ENCODE results near the gene SLC1A3. TPM values are rescaled to one million over a fixed set of nuclear protein-coding genes. Genes with fewer than 3 reads are reported as not detected.
"Not testable (repeated sequence)": the region's sequence is repeated elsewhere in the genome, so short reads cannot be mapped to it uniquely, and the experiment has no call there.

SLC1A3 gene
- total RNA-seq, 6 donors from 2014 or later: 22.4 to 235 (median 42.0) TPM

DNA sequence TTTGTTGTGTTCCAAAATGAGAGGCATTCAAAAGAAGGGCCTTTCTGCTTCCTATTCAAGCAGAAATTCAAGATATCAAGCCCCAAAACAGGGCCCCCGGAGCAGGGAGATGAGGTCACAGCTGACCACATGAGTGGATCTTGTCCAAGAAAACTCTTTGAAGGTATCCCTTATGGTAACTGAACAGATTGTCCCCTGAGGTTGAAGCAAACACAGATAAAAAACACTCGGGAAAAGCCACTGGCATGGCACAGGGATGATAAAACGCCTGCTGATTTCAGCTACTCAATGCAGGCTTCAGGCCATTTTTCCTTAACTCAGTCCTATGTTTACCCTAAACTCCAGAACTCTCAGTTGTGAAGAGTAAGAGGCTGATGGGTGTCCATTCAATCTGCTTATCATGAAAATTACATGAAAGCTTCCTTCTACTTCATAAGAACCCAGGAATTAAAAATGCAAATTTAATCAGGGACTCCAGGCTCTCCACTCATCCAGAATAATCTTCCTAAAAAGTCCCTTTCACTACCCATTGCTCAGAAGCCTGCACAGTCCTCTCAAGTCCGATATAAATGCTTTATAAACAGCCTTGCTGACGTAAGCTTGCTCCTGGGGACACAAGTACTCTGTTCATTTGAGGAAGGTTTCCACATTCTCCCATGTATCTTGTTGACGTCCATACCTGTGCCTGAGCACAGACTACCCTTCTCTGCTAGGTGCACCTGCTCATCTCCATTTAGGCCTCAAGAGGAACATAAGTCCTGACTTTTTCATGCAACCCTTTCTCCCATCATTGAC is 35.9 kb upstream of the SLC1A3 start:
- no peak overlapping the region for H3K27ac ChIP-seq
- no peaks in the 10 kb centered on the region for H3K4me1 ChIP-seq
- H3K4me3 ChIP-seq: no peak overlapping the region
- H3K9me3 ChIP-seq: no peaks in the 10 kb centered on the region
- H3K36me3 ChIP-seq: no peaks in the 10 kb centered on the region
- DNase-seq: no peak
- no peaks in the 10 kb centered on the region for H3K27me3 ChIP-seq
- no peak for ATAC-seq (ENCODE audit: low FRiP score in 2 of 2)
- WGBS, 2 donors: 65 to 71% methylated on average over 6 of the region's 6 CpGs
- TF ChIP-seq POLR2AphosphoS5 (IDR thresholded peaks at IDR 0.05): no peak
- TF ChIP-seq POLR2A (IDR thresholded peaks at IDR 0.05): no peak
- no peak for TF ChIP-seq EP300 (IDR thresholded peaks at IDR 0.05)
- TF ChIP-seq, protein P1, sequence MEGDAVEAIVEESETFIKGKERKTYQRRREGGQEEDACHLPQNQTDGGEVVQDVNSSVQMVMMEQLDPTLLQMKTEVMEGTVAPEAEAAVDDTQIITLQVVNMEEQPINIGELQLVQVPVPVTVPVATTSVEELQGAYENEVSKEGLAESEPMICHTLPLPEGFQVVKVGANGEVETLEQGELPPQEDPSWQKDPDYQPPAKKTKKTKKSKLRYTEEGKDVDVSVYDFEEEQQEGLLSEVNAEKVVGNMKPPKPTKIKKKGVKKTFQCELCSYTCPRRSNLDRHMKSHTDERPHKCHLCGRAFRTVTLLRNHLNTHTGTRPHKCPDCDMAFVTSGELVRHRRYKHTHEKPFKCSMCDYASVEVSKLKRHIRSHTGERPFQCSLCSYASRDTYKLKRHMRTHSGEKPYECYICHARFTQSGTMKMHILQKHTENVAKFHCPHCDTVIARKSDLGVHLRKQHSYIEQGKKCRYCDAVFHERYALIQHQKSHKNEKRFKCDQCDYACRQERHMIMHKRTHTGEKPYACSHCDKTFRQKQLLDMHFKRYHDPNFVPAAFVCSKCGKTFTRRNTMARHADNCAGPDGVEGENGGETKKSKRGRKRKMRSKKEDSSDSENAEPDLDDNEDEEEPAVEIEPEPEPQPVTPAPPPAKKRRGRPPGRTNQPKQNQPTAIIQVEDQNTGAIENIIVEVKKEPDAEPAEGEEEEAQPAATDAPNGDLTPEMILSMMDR (IDR thresholded peaks at IDR 0.05): no peak

- Histone ChIP-seq H3K27me3 (no peaks in the 10 kb centered on the region), H3K4me1 (no peaks in the 10 kb centered on the region), H3K9me3 (no peaks in the 10 kb centered on the region), H3K4me3 (no peak overlapping the region), H3K36me3 (no peaks in the 10 kb centered on the region), H3K27ac (no peak overlapping the region)
- no peak for TF ChIP-seq POLR2AphosphoS5 (IDR thresholded peaks at IDR 0.05)
- no peak for TF ChIP-seq POLR2A (IDR thresholded peaks at IDR 0.05)
- TF ChIP-seq EP300 (IDR thresholded peaks at IDR 0.05): no peak
- TF ChIP-seq, protein P1 (IDR thresholded peaks at IDR 0.05): no peak
- 74 to 75% methylated on average over 4 of the region's 4 CpGs for WGBS, 2 donors
- no peak for DNase-seq
- no peak for ATAC-seq (ENCODE audit: low FRiP score in 2 of 2)
Measured at GRCh38 chr5:36571401-36572042, 34.9 kb upstream of the SLC1A3 start.

DNA sequence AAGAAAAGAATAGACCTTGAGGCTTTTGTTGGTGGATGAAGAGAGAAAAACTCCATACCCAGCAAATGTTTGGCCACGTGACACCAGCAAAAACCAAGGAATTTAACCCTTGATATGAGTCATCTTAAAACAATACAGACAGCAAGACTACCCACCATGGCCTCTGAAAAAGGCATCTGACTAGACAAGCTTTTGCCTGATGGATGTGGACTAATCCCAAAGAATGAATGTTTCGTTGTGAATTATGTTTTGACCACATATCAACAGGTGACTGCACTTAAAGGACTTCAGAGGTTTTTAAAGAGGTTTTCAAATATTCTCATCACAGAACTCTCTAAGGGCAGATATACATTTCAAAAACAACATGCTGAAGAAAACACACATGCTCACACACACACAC is 33.0 kb upstream of the SLC1A3 start:
- H3K27ac ChIP-seq: no peak overlapping the region
- no peak overlapping the region for H3K4me3 ChIP-seq
- H3K27me3 ChIP-seq: no peaks in the 10 kb centered on the region
- no peak for DNase-seq
- H3K4me1 ChIP-seq: no peaks in the 10 kb centered on the region
- H3K9me3 ChIP-seq: no peaks in the 10 kb centered on the region
- no peak for ATAC-seq (ENCODE audit: low FRiP score in 2 of 2)
- 68 to 69% methylated on average over 2 of the region's 2 CpGs for WGBS, 2 donors
- TF ChIP-seq, protein P1 (IDR thresholded peaks at IDR 0.05): no peak
- TF ChIP-seq POLR2A (IDR thresholded peaks at IDR 0.05) (no peak), EP300 (IDR thresholded peaks at IDR 0.05) (no peak), POLR2AphosphoS5 (IDR thresholded peaks at IDR 0.05) (no peak)
- H3K36me3 ChIP-seq: no peaks in the 10 kb centered on the region

- no peak for ATAC-seq (ENCODE audit: low FRiP score in 2 of 2)
Measured at GRCh38 chr5:36575361-36575781, 31.0 kb upstream of the SLC1A3 start.

GRCh38 chr5:36576721-36577120 is 29.7 kb upstream of the SLC1A3 start:
- 80 to 92% methylated on average over 2 of the region's 2 CpGs for WGBS, 2 donors

More at GRCh38 chr5:36575361-36575781, 31.0 kb upstream of the SLC1A3 start:
- H3K4me3 ChIP-seq: no peak overlapping the region
- 59 to 71% methylated on average over 4 of the region's 4 CpGs for WGBS, 2 donors
- no peak for DNase-seq
- TF ChIP-seq POLR2AphosphoS5 (IDR thresholded peaks at IDR 0.05) (no peak), POLR2A (IDR thresholded peaks at IDR 0.05) (no peak)
- H3K4me1 ChIP-seq: no peaks in the 10 kb centered on the region
- H3K9me3 ChIP-seq: no peaks in the 10 kb centered on the region
- H3K27me3 ChIP-seq: no peaks in the 10 kb centered on the region
- no peaks in the 10 kb centered on the region for H3K36me3 ChIP-seq
- no peak overlapping the region for H3K27ac ChIP-seq

DNA sequence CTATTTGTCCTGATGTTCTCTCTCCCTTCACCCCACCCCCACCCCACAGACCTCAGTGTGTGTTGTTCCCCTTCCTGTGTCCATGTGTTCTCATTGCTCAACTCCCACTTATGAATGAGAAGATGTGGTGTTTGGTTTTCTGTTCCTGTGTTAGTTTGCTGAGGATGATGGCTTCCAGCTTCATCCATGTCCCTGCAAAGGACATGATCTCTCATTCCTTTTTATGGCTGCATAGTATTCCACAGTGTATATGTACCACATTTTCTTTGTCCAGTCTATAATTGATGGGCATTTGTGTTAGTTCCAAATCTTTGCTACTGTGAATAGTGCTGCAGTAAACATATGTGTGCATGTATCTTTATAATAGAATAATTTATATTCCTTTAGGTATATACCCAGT is 26.5 kb upstream of the SLC1A3 start:
- H3K36me3 ChIP-seq; DNase-seq; H3K9me3 ChIP-seq; H3K27ac ChIP-seq; H3K27me3 ChIP-seq; H3K4me1 ChIP-seq; ATAC-seq (ENCODE audit: low FRiP score in 2 of 2); H3K4me3 ChIP-seq: not testable (repeated sequence)

More at GRCh38 chr5:36576721-36577120, 29.7 kb upstream of the SLC1A3 start:
- Histone ChIP-seq H3K4me3 (no peak overlapping the region), H3K27me3 (no peaks in the 10 kb centered on the region), H3K9me3 (no peaks in the 10 kb centered on the region), H3K27ac (no peak overlapping the region), H3K36me3 (no peaks in the 10 kb centered on the region), H3K4me1 (no peaks in the 10 kb centered on the region)
- TF ChIP-seq POLR2AphosphoS5 (IDR thresholded peaks at IDR 0.05) (no peak), POLR2A (IDR thresholded peaks at IDR 0.05) (no peak), EP300 (IDR thresholded peaks at IDR 0.05) (no peak)
- TF ChIP-seq, protein P1 (IDR thresholded peaks at IDR 0.05): no peak
- ATAC-seq (ENCODE audit: low FRiP score in 2 of 2) (no peak), DNase-seq (no peak)
